SH-SY5Y (cell line): ENCODE data around the gene SPATS2.

Experiments used
- GATA2 ChIP-seq: IDR thresholded peaks from 2 replicates; pipeline ENCODE4 v1.6.1; 2011; ENCODE audit warnings: mild to moderate bottlenecking, low read depth, low read length
- GATA3 ChIP-seq: IDR thresholded peaks from 2 replicates; pipeline ENCODE4 v1.6.1; 2011; ENCODE audit warnings: low read depth, mild to moderate bottlenecking, low read length, moderate library complexity

The SPATS2 gene

GRCh38 chr12:49410818-49411217, 43.6 kb downstream of the SPATS2 start:
- TF ChIP-seq GATA3 (no peak), GATA2 (no peak)

- no peak for TF ChIP-seq GATA2
Observed at GRCh38 chr12:49413010-49413409, 45.7 kb downstream of the SPATS2 start.

- TF ChIP-seq GATA3 (no peak), GATA2 (no peak)
Observed at GRCh38 chr12:49413796-49414195, 46.5 kb downstream of the SPATS2 start.

- TF ChIP-seq GATA3 (no peak), GATA2 (no peak)
Observed at GRCh38 chr12:49414364-49414763, 47.1 kb downstream of the SPATS2 start.

GRCh38 chr12:49415521-49415970, 48.3 kb downstream of the SPATS2 start:
- no peak for TF ChIP-seq GATA2
- TF ChIP-seq GATA3 = no peak

GRCh38 chr12:49416892-49417291, 49.6 kb downstream of the SPATS2 start:
- TF ChIP-seq GATA3 = no peak
- TF ChIP-seq GATA2 = no peak

GRCh38 chr12:49417558-49417957, 50.3 kb downstream of the SPATS2 start:
- TF ChIP-seq GATA2 (no peak), GATA3 (no peak)

GRCh38 chr12:49420556-49420955, 53.3 kb downstream of the SPATS2 start:
- TF ChIP-seq GATA3 (no peak), GATA2 (no peak)

GRCh38 chr12:49422114-49422513, 54.9 kb downstream of the SPATS2 start:
- TF ChIP-seq GATA2 (no peak), GATA3 (no peak)

GRCh38 chr12:49428793-49429192, 61.5 kb downstream of the SPATS2 start:
- TF ChIP-seq GATA2 (no peak), GATA3 (no peak)

- TF ChIP-seq GATA2 (no peak), GATA3 (no peak)
Observed at GRCh38 chr12:49432616-49433015, 65.4 kb downstream of the SPATS2 start.

- TF ChIP-seq GATA2 (no peak), GATA3 (no peak)
Observed at GRCh38 chr12:49439042-49439441, 71.8 kb downstream of the SPATS2 start.

- TF ChIP-seq GATA3 (no peak), GATA2 (no peak)
Observed at GRCh38 chr12:49440035-49440434, 72.8 kb downstream of the SPATS2 start.

GRCh38 chr12:49442915-49443314, 75.7 kb downstream of the SPATS2 start:
- no peak for TF ChIP-seq GATA3
- no peak for TF ChIP-seq GATA2

GRCh38 chr12:49446571-49446970, 79.3 kb downstream of the SPATS2 start:
- TF ChIP-seq GATA3 (no peak), GATA2 (no peak)

GRCh38 chr12:49448858-49449257, 81.6 kb downstream of the SPATS2 start:
- TF ChIP-seq GATA2 (no peak), GATA3 (no peak)

- TF ChIP-seq GATA3 (no peak), GATA2 (no peak)
Observed at GRCh38 chr12:49451468-49452259, 84.4 kb downstream of the SPATS2 start.

GRCh38 chr12:49455501-49455900, 88.2 kb downstream of the SPATS2 start:
- TF ChIP-seq GATA2 (no peak), GATA3 (no peak)
